GM19193 (cell line): Measurements from ENCODE around the gene MINDY2.
A peak's percentile ranks its signal among the peaks of the same experiment; 100 is the strongest.

ENCODE experiments used
- POLR2A ChIP-seq: IDR thresholded peaks from 4 replicates; pipeline ENCODE4 v1.6.1; 2011; ENCODE audit not compliant: insufficient read depth, insufficient read length; ENCODE audit errors: extremely low read depth

Gene MINDY2

DNA sequence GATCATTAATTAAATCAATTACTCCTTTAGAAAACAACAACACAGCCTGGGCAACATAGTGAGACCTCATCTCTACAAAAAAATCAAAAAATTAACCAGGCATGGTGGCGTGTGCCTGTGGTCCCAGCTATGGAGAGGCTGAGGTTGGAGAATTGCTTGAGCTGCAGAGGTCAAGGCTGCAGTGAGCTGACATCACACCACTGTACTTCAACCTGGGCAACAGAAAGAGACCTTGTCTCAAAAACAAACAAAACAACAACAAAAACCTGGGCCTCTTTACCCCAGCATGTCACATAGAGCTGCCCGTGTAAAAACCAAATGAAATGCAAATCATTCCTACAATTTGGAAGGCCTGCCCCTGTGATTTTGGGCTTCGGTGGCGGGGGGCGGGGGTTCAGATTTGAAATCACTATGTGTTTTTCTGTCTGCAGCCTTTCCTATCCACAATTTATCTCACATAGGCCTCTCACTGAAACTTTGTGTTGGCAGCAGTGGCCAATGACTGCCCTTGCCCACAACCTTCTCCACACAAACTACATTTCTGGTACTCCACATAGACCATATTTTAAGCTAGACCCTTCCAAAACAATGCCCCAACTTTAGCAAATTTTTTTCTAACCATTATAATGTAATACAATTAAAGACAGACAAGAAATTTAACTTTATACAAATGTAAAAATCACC lies 28.1 kb upstream of the MINDY2 start:
- no peak for TF ChIP-seq POLR2A

DNA sequence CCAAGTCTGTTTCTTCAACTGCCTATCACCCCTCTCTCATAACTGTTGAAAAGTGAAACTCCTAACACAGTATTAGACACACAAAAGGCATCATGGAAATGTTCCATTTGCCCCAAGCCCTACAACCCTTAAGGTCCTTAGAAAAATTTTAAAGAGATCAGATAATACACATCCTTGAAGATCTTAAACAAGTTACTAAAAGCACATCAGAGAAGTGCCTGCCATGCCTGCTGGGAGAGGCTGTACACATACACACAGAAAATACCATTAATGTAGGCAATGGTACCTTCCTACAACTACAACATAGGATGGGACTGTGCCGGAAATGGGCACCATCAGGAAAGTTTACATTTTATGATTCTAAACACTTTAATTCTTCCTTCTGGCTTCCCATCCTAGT lies 24.9 kb upstream of the MINDY2 start:
- TF ChIP-seq POLR2A: no peak

DNA sequence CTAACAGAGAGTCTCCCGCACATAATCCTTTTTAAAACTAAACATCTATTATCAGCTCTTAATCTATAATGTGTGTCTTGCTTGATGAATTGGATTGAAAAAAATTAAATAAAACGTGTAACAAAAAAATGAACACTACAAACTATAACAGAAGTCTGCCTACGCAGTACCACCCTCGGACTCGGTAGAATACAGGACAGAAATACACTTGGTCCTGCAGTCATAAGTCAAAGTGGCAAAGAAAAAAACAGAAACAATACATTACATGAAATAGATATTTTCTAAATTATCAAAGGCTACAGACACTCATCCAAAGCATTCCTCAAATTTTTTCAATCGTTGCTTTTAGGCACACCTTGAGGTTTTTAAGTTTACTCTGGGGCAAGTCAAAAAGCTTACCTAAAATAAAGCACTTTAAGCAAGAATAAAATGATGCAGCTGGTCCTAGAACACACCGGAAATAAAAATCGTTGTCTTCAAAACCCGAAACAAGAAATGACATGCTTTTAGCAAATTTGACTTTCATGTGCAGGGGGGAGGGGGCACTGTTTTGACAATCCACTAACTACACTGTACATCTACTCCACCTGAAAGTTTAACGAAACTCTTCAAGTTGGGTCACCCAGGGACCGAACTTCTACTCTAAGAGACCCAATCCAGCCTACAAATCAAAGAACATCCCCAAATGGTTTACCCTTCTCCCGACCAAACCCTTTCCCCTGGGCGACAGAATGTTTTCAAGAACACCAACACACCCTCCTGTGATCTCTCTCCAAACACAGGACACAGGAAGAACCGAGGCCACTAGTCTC lies 22.9 kb upstream of the MINDY2 start:
- TF ChIP-seq POLR2A: no peak

DNA sequence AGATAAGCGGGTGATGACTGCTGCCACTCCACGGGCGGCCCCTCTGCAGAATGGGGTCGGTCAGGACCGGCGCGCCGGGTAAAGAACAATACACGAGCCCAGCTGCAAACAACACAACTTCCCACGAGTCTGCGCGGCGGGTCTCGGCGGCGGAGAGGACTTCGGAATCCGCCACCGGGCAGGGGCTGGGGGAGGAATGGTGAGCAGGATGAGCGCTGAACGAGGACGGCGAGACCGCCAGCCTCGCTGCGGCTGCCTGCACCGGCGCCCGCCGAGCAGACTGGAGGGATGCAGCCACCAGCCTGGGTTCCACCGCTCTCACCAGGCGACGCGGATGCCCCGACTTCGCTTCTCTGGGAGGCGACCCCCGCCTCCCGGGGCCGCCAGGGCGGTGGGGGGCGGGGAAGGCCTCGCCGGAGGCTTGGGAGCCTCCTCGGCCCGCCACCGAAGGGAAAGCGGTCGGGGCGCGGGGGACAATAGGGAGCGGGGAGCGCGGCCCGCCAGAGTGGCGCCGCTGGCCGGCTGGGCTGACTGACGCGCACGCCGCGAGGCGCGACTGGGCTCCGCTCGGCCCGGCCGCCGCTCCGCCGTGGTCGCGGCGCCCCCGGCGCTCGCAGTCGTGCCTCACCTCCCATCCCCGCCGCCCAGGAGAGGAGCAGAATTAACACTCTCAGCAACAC lies 22.1 kb upstream of the MINDY2 start:
- TF ChIP-seq POLR2A: no peak

GRCh38 chr15:58749532-58750337 lies 21.4 kb upstream of the MINDY2 start, which contains the start of gene ADAM10:
Gene ADAM10, minus strand, starts transcription at chr15:58749707. Its CDS starts 173 bp downstream, at chr15:58749534.
- peak; percentile 74 for TF ChIP-seq POLR2A

- TF ChIP-seq POLR2A: no peak
Measured at GRCh38 chr15:58752716-58753115, 18.4 kb upstream of the MINDY2 start.

GRCh38 chr15:58755350-58755749 lies 15.8 kb upstream of the MINDY2 start:
- TF ChIP-seq POLR2A: no peak

GRCh38 chr15:58755956-58756355 lies 15.1 kb upstream of the MINDY2 start:
- no peak for TF ChIP-seq POLR2A

DNA sequence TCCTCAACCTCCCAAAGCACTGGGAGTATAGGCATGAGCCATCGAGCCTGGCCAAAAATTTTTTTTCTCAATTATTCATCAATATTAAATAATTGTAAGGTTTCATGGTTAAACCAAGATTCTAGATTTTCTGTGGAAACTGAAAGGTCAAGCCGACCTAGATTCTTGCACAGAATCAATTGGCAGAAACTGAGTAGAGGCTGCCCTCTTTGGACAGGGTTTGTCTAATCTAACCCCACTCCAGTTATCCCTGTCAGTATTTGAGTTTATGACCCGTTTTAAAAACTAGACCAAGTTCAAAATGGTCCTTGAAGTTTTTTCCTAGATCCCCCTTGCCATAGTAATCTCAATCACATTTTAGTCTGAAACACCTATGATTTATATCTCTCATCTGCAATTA lies 13.0 kb upstream of the MINDY2 start:
- no peak for TF ChIP-seq POLR2A

- TF ChIP-seq POLR2A: no peak
Measured at GRCh38 chr15:58760385-58761009, 10.6 kb upstream of the MINDY2 start.

- no peak for TF ChIP-seq POLR2A
Measured at GRCh38 chr15:58761010-58761388, 10.1 kb upstream of the MINDY2 start.

- no peak for TF ChIP-seq POLR2A
Measured at GRCh38 chr15:58762285-58762684, 8.8 kb upstream of the MINDY2 start.

GRCh38 chr15:58762731-58763130 lies 8.4 kb upstream of the MINDY2 start:
- TF ChIP-seq POLR2A: no peak

DNA sequence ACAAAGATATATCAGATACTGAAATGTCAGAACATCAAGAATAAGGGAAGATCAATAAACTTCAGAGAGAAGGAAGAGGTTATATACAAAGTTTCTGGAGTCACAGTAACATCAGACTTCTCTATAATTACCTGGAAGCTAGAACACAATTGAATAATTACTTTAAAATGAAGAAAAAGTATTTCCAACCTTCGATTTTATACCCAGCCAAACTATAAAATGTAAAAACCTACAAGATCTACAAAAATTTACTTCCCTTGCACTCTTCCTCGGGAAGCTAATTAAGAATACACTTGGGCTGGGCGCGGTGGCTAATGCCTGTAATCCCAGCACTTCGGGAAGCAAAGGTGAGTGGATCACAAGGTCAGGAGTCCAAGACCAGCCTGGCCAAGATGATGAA lies 6.6 kb upstream of the MINDY2 start:
- no peak for TF ChIP-seq POLR2A
